Measurements from ENCODE around the gene ATP5F1D. TPM values are rescaled to one million over a fixed set of nuclear protein-coding genes. Genes with fewer than 3 reads are reported as not detected.

ATP5F1D gene
- total and polyA plus RNA-seq, 2 of the 8 experiments (the other 6 are each of a cell fraction or from before 2014, with no cell fraction given), result 174 to 249 TPM

DNA sequence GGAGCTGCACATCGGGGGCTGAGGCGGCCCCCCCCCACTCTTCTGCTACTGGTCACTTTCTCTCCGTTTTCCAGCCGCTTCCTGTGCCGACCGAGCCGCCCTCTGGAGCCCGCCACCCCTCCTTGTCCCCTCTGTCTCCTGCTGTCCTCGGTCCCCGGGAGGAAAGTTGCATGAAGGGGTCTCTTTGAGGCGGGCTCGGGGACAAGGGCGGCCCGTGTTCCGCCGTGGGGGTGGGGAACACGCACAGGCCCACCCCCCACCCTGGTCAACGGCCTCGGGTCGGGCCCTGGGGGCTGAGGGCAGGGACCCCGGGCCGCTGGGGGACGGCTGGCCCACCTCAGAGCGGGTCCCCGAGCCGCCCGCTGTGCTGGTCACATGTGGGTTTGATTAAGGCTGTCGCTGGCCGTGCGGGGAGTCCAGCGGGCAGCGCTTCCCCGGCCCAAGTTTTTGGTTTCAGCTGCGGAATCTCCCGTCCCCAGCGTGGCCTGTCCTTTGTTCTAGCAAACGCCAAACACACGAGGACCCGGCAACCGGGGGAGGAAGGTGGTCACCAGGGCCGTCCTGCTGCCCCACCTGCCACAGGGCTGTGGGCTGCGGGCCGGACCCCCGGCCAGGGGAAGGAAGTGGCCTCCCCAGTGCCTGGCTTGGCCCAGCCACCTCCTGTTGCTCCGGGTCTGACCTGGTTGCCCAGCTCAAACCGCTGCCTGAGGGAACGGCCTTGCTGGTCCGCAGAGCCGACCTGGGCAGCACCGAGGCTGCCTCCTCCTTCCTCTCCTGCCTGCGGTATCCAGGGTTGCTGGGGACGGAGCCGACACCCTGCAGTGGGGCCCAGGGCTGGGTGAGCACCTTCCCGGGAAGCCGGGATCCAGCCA, 46.0 kb downstream of the ATP5F1D start:
- Histone ChIP-seq H3K4me2 (ENCODE audit: insufficient read depth in 1 of 2, low read depth in 2 of 2, low read length in 2 of 2) (0 out of 4 replicates have a peak overlapping the region, but pooled peaks of 1 of the 2 experiments have one; percentile 79), H3K9ac (replicated peaks in 1 of 4; ENCODE audit: extremely low read depth in 1 of 4, low read depth in 3 of 4, low read length in 3 of 4) (no peak overlapping the region)
- POLR2A ChIA-PET (ENCODE audit: partially characterized antibody), result interaction anchor here (0.8 to 2.2 kb wide), 8 partner anchors 15 to 83 kb away, joined by 3 to 11 read pairs (median 4); partner anchors contain the start of genes CIRBP and MIDN

More for the DNA sequence above, 46.0 kb downstream of the ATP5F1D start:
- Histone ChIP-seq H2AFZ (ENCODE audit: low read length) (no peak overlapping the region), H4K8ac (ENCODE audit: extremely low read depth, insufficient read depth, low read length) (peak overlapping the region; percentile 83), H3K27me3 (replicated peaks in 1 of 4; ENCODE audit: control insufficient read depth in 3 of 4, extremely low read depth in 1 of 4, insufficient read depth in 3 of 4, low read length in 3 of 4) (peaks cover 0 to 21% (median 12%) of the 10 kb centered on the region in 4 experiments; a peak in 5 of 7 replicates), H3K23ac (ENCODE audit: insufficient read length) (no peak overlapping the region), H2BK15ac (ENCODE audit: low read length) (no peak overlapping the region), H3K9me3 (ENCODE audit: insufficient read depth in 2 of 2, low read depth in 1 of 2, low read length in 1 of 2) (no peaks in the 10 kb centered on the region), H3K14ac (ENCODE audit: insufficient read length) (no peak overlapping the region), H3K79me1 (ENCODE audit: low read depth, low read length) (no peaks in the 10 kb centered on the region; the same call in 1 of the 2 replicates), H3K56ac (replicated peaks; ENCODE audit: insufficient read length, low read depth, low read length) (no peak overlapping the region), H2AK5ac (ENCODE audit: low read depth, low read length) (no peak overlapping the region), H3K4me1 (replicated peaks in 1 of 4; ENCODE audit: control insufficient read depth in 3 of 4, insufficient read depth in 4 of 4, low read length in 3 of 4) (peaks cover 0 to 21% (median 9%) of the 10 kb centered on the region in 4 experiments; a peak in 5 of 7 replicates), H3K23me2 (ENCODE audit: low read depth, low read length) (peaks cover 5% of the 10 kb centered on the region; the same call in 1 of the 2 replicates), H2BK12ac (ENCODE audit: low read depth, low read length) (no peak overlapping the region), H3K4ac (replicated peaks; ENCODE audit: insufficient read length, low read depth, low read length) (no peak overlapping the region), H4K5ac (ENCODE audit: insufficient read length, low read depth, low read length) (no peak overlapping the region), H3K18ac (ENCODE audit: extremely low read depth, low read length) (no peak overlapping the region), H3K4me3 (ENCODE audit: extremely low read depth in 1 of 4, insufficient read depth in 2 of 4, low read depth in 3 of 4, low read length in 4 of 4) (no peak overlapping the region), H4K91ac (replicated peaks; ENCODE audit: insufficient read length, low read length) (no peak overlapping the region), H3K79me2 (ENCODE audit: control insufficient read depth in 1 of 2, insufficient read depth in 2 of 2, low read length in 2 of 2) (no peaks in the 10 kb centered on the region), H2BK20ac (ENCODE audit: low read length) (no peak overlapping the region), H2BK120ac (replicated peaks; ENCODE audit: low read depth, low read length) (no peak overlapping the region), H4K20me1 (replicated peaks in 1 of 2; ENCODE audit: control insufficient read depth in 1 of 2, insufficient read depth in 2 of 2, low read length in 2 of 2) (peaks cover 2 to 5% of the 10 kb centered on the region in 2 experiments), H2BK5ac (ENCODE audit: low read depth, low read length) (no peak overlapping the region), H3K27ac (ENCODE audit: low read depth, low read length) (no peak overlapping the region), H3K36me3 (ENCODE audit: control insufficient read depth in 2 of 4, insufficient read depth in 4 of 4, low read length in 3 of 4) (no peaks in the 10 kb centered on the region)
- FAIRE-seq (no peak), DNase-seq (ENCODE audit: low read depth in 1 of 2, low spot score in 2 of 2) (no peak)
- WGBS, 2 experiments (ENCODE audit: extremely low coverage in 1 of 2, insufficient coverage in 1 of 2, insufficient read length in 1 of 2, insufficient replicate concordance in 2 of 2, low coverage in 1 of 2, low lambda C conversion rate in 2 of 2, missing lambda C conversion rate in 1 of 2), result 93% methylated on average over 36 of the region's 55 CpGs; no CpG with 5 or more reads in 1 of the 2 experiments
- CTCF ChIA-PET (ENCODE audit: partially characterized antibody), result interaction anchor here (1.1 kb wide), 1 partner anchor 28 kb away, joined by 3 read pairs; no protein-coding TSS in a partner anchor
- TF ChIP-seq RBBP5 (IDR thresholded peaks at IDR 0.05; ENCODE audit: borderline replicate concordance, low read depth, low read length) (no peak), BCL11A (IDR thresholded peaks at IDR 0.05; ENCODE audit: low read depth in 2 of 2, low read length in 2 of 2) (no peak), FOSL1 (IDR thresholded peaks at IDR 0.05; ENCODE audit: insufficient read depth, low read depth, low read length) (no peak), CTBP2 (IDR thresholded peaks at IDR 0.05; ENCODE audit: borderline replicate concordance, insufficient read depth, insufficient read length, low read length) (no peak), TAF7 (optimal IDR thresholded peaks at IDR 0.05; ENCODE audit: borderline replicate concordance, low read depth, low read length) (no peak)

Data from H1 (cell line).